ENCODE measurements around the gene PCGF1.

PCGF1 gene

DNA sequence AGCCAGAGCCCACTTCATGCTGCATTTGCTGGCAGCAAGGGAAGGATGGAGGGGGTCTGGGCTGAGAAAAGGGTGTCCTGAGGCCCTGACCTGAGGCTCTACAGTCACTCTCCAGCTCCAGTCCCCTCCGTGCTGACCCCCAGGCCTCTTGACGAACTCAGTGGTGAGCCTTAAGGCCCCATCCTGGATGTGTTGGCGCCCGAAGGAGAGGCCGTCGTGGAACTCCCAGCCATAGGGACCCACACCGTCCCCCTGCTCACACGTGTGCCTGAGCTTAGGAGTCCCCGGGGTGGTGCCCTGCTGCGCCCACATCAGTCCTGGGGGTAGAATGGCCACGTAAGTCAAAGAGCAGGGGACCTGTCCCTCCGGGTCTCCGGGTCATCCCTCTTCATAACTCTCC lies 43.1 kb downstream of the PCGF1 start:
- TF ChIP-seq CTCF (IDR thresholded peaks at IDR 0.05; ENCODE audit: low read depth, low read length, poor library complexity, severe bottlenecking) (no peak), EZH2phosphoT487 (IDR thresholded peaks at IDR 0.05; ENCODE audit: borderline replicate concordance, low read length) (no peak)
- H4K20me1 ChIP-seq (ENCODE audit: control insufficient read depth, insufficient read depth, low read depth, low read length) = no peaks in the 10 kb centered on the region
- H3K27ac ChIP-seq (ENCODE audit: low read depth, low read length) = peak overlapping the region; percentile 63
- H3K9me2 ChIP-seq (replicated peaks; ENCODE audit: control insufficient read depth, low read length) = no peaks in the 10 kb centered on the region
- H3K4me1 ChIP-seq (ENCODE audit: control insufficient read depth, low read length) = peaks cover 14% of the 10 kb centered on the region
- H3K79me2 ChIP-seq (ENCODE audit: control insufficient read depth, low read length) = peaks cover 34% of the 10 kb centered on the region
- peak overlapping the region; percentile 99 for H3K4me2 ChIP-seq (ENCODE audit: low read length)
- H3F3A ChIP-seq (ENCODE audit: control insufficient read depth, insufficient read depth) = 0 out of 2 replicates have a peak, but pooled peaks cover 4% of the 10 kb centered on the region
- peaks cover 33% of the 10 kb centered on the region for H3K36me3 ChIP-seq (ENCODE audit: control insufficient read depth, low read length)
- H3K4me3 ChIP-seq (ENCODE audit: low read length) = peak overlapping the region; percentile 99
- H3K27me3 ChIP-seq (ENCODE audit: control insufficient read depth, low read length) = no peaks in the 10 kb centered on the region
- H3K9me3 ChIP-seq (ENCODE audit: control insufficient read depth, insufficient read depth, low read length) = no peaks in the 10 kb centered on the region

GRCh38 chr2:74462786-74463105 lies 44.7 kb downstream of the PCGF1 start:
- Histone ChIP-seq H3K79me2 (ENCODE audit: control insufficient read depth, low read length) (peaks cover 40% of the 10 kb centered on the region), H3K27me3 (ENCODE audit: control insufficient read depth, low read length) (no peaks in the 10 kb centered on the region), H3K9me3 (ENCODE audit: control insufficient read depth, insufficient read depth, low read length) (no peaks in the 10 kb centered on the region), H3K4me3 (ENCODE audit: low read length) (no peak overlapping the region), H3K4me2 (ENCODE audit: low read length) (no peak overlapping the region), H3K9me2 (replicated peaks; ENCODE audit: control insufficient read depth, low read length) (no peaks in the 10 kb centered on the region), H3K27ac (ENCODE audit: low read depth, low read length) (no peak overlapping the region), H3F3A (ENCODE audit: control insufficient read depth, insufficient read depth) (0 out of 2 replicates have a peak, but pooled peaks cover 4% of the 10 kb centered on the region), H4K20me1 (ENCODE audit: control insufficient read depth, insufficient read depth, low read depth, low read length) (no peaks in the 10 kb centered on the region), H3K4me1 (ENCODE audit: control insufficient read depth, low read length) (peaks cover 17% of the 10 kb centered on the region), H3K36me3 (ENCODE audit: control insufficient read depth, low read length) (peaks cover 33% of the 10 kb centered on the region)
- TF ChIP-seq CTCF (IDR thresholded peaks at IDR 0.05; ENCODE audit: low read depth, low read length, poor library complexity, severe bottlenecking) (no peak), EZH2phosphoT487 (IDR thresholded peaks at IDR 0.05; ENCODE audit: borderline replicate concordance, low read length) (no peak)

DNA sequence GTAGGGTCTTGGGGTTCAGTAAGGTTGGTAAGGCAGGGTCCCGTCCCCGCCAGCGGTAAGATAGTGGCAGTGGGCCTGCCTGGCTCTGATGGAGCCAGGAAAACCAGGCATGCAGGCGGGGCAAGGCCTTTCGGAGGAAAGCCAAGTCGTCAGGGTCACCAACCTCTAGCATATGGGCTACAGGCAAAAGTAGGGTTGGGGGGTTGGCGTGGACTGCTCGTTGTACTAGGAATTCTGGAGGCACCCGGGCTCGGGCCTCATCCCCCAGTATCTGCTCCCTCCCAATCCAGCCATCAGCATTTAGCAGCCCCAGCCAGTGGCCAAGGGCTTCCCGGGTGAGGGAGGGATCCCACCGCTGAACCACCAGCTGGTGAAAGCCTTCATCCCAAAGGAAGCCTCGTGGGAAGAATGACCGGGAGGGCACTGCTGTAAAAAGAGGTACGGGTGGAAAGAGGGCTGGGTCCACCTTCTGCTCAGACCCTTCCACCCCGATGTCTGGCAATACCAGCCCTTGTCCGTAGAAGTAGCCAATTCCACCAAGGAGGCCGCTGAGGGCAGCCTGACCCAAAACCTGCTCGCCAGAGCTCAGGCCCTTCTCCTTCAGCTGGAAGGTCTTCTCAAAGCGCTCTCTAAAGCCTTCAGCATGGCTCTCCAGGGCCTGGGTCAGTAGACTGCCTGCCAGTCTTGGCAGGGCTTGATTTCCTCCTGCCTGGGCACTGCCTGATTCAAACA lies 45.3 kb downstream of the PCGF1 start:
- H3K79me2 ChIP-seq (ENCODE audit: control insufficient read depth, low read length) = peaks cover 40% of the 10 kb centered on the region
- no peak for TF ChIP-seq CTCF (IDR thresholded peaks at IDR 0.05; ENCODE audit: low read depth, low read length, poor library complexity, severe bottlenecking)
- TF ChIP-seq EZH2phosphoT487 (IDR thresholded peaks at IDR 0.05; ENCODE audit: borderline replicate concordance, low read length) = no peak
- no peak overlapping the region for H3K27ac ChIP-seq (ENCODE audit: low read depth, low read length)
- no peaks in the 10 kb centered on the region for H3K9me3 ChIP-seq (ENCODE audit: control insufficient read depth, insufficient read depth, low read length)
- H3K36me3 ChIP-seq (ENCODE audit: control insufficient read depth, low read length) = peaks cover 33% of the 10 kb centered on the region
- H3K4me2 ChIP-seq (ENCODE audit: low read length) = no peak overlapping the region
- H3K4me3 ChIP-seq (ENCODE audit: low read length) = no peak overlapping the region
- H3K9me2 ChIP-seq (replicated peaks; ENCODE audit: control insufficient read depth, low read length) = no peaks in the 10 kb centered on the region
- no peaks in the 10 kb centered on the region for H4K20me1 ChIP-seq (ENCODE audit: control insufficient read depth, insufficient read depth, low read depth, low read length)
- H3K27me3 ChIP-seq (ENCODE audit: control insufficient read depth, low read length) = no peaks in the 10 kb centered on the region
- H3K4me1 ChIP-seq (ENCODE audit: control insufficient read depth, low read length) = peaks cover 17% of the 10 kb centered on the region
- 0 out of 2 replicates have a peak, but pooled peaks cover 4% of the 10 kb centered on the region for H3F3A ChIP-seq (ENCODE audit: control insufficient read depth, insufficient read depth)
